Trophoblast cell (in vitro differentiated cells and primary cell): ENCODE results near the gene RALA.

Experiments used
- DNase-seq, 2 donors: peaks; one replicate each; pipeline ENCODE4 v3.0.0-alpha.2; 2016
- H2AFZ ChIP-seq: 2 replicates; pipeline ENCODE4 v1.6.1; 2013; ENCODE audit warnings: low read length, moderate library complexity, mild to moderate bottlenecking; ENCODE audit not compliant: insufficient read depth, poor library complexity
- H2AK5ac ChIP-seq: 2 replicates; pipeline ENCODE4 v1.6.1; 2013; ENCODE audit warnings: mild to moderate bottlenecking, low read length
- H2BK120ac ChIP-seq: 2 replicates; pipeline ENCODE4 v1.6.1; 2013; ENCODE audit warnings: low read length, mild to moderate bottlenecking, moderate library complexity; ENCODE audit not compliant: insufficient read depth, poor library complexity
- H2BK12ac ChIP-seq: 2 replicates; pipeline ENCODE4 v1.6.1; 2013; ENCODE audit warnings: mild to moderate bottlenecking, low read length, moderate library complexity
- H2BK5ac ChIP-seq: 2 replicates; pipeline ENCODE4 v1.6.1; 2013; ENCODE audit warnings: low read length, low read depth, moderate library complexity, mild to moderate bottlenecking; ENCODE audit not compliant: poor library complexity
- H3K14ac ChIP-seq: 2 replicates; pipeline ENCODE4 v1.6.1; 2013; ENCODE audit warnings: mild to moderate bottlenecking, low read length
- H3K18ac ChIP-seq: 2 replicates; pipeline ENCODE4 v1.6.1; 2013; ENCODE audit warnings: mild to moderate bottlenecking, low read length
- H3K23ac ChIP-seq: 2 replicates; pipeline ENCODE4 v1.6.1; 2013; ENCODE audit warnings: low read length
- H3K27ac ChIP-seq: 2 replicates; pipeline ENCODE4 v1.5.1; 2013; ENCODE audit warnings: low read depth, mild to moderate bottlenecking, inconsistent platforms, low read length, moderate library complexity
- H3K27me3 ChIP-seq: 2 replicates; pipeline ENCODE4 v1.6.1; 2013; ENCODE audit warnings: inconsistent platforms, mild to moderate bottlenecking, low read length, moderate library complexity; ENCODE audit not compliant: insufficient read depth
- H3K36me3 ChIP-seq, 2 experiments: 1 replicate in 1 of 2; 2 replicates in 1 of 2; pipeline ENCODE4 v1.6.1; 2013; ENCODE audit warnings: low read length in 2 of 2, mild to moderate bottlenecking in 2 of 2, moderate library complexity in 1 of 2; ENCODE audit not compliant: insufficient read depth in 2 of 2, control insufficient read depth in 1 of 2
- H3K4ac ChIP-seq: 2 replicates; pipeline ENCODE4 v1.6.1; 2013; ENCODE audit warnings: low read depth, mild to moderate bottlenecking, low read length, moderate library complexity
- H3K4me1 ChIP-seq, 2 experiments: 1 replicate in 1 of 2; 2 replicates in 1 of 2; pipeline ENCODE4 v1.6.1; 2013; ENCODE audit warnings: low read length in 2 of 2, mild to moderate bottlenecking in 2 of 2, moderate library complexity in 1 of 2; ENCODE audit not compliant: insufficient read depth in 2 of 2, control insufficient read depth in 1 of 2
- H3K4me2 ChIP-seq: 2 replicates; pipeline ENCODE4 v1.6.1; 2013; ENCODE audit warnings: inconsistent platforms, mild to moderate bottlenecking, low read length, moderate library complexity
- H3K4me3 ChIP-seq: 2 replicates; pipeline ENCODE4 v1.5.1; 2013; ENCODE audit warnings: mild to moderate bottlenecking, low read depth, low read length, inconsistent platforms
- H3K79me1 ChIP-seq: one replicate; pipeline ENCODE4 v1.6.1; 2013; ENCODE audit warnings: low read length
- H3K79me2 ChIP-seq: 2 replicates; pipeline ENCODE4 v1.6.1; 2013; ENCODE audit warnings: low read length, mild to moderate bottlenecking; ENCODE audit not compliant: control insufficient read depth, insufficient read depth, poor library complexity
- H3K9ac ChIP-seq: 2 replicates; pipeline ENCODE4 v1.6.1; 2013; ENCODE audit warnings: mild to moderate bottlenecking, low read length
- H3K9me3 ChIP-seq: 2 replicates; pipeline ENCODE4 v1.6.1; 2013; ENCODE audit warnings: low read depth, mild to moderate bottlenecking, control low read depth, inconsistent platforms, low read length; ENCODE audit not compliant: insufficient read depth
- H4K12ac ChIP-seq: 2 replicates; pipeline ENCODE4 v1.6.1; 2013; ENCODE audit warnings: low read depth, mild to moderate bottlenecking, low read length, moderate library complexity
- H4K8ac ChIP-seq: 2 replicates; pipeline ENCODE4 v1.6.1; 2013; ENCODE audit warnings: low read depth, mild to moderate bottlenecking, low read length, moderate library complexity
- H4K91ac ChIP-seq: one replicate; pipeline ENCODE4 v1.6.1; 2013; ENCODE audit warnings: low read depth, mild to moderate bottlenecking, low read length, moderate library complexity
- WGBS: extraction: QIAGEN DNeasy Blood & Tissue Kit; methylation state at CpG from one replicate; pipeline ENCODE4 v1.1.7; 2013; ENCODE audit warnings: missing lambda C conversion rate; ENCODE audit not compliant: insufficient read length, insufficient coverage; ENCODE audit errors: extremely low coverage; 5-methylcytosine and 5-hydroxymethylcytosine counted together

Gene RALA

GRCh38 chr7:39603924-39604323 is 19.4 kb upstream of the RALA start:
- no peak overlapping the region for H3K4me3 ChIP-seq
- DNase-seq = no peak
- H2AK5ac ChIP-seq = no peak overlapping the region
- no peaks in the 10 kb centered on the region for H3K27me3 ChIP-seq
- H3K18ac ChIP-seq = no peak overlapping the region
- H3K79me2 ChIP-seq = no peaks in the 10 kb centered on the region
- H4K91ac ChIP-seq = no peak overlapping the region
- H3K4ac ChIP-seq = no peak overlapping the region
- no peak overlapping the region for H2AFZ ChIP-seq
- no peak overlapping the region for H4K12ac ChIP-seq
- no peaks in the 10 kb centered on the region for H3K9me3 ChIP-seq
- no peak overlapping the region for H4K8ac ChIP-seq
- no peaks in the 10 kb centered on the region for H3K79me1 ChIP-seq
- no peaks in the 10 kb centered on the region for H3K36me3 ChIP-seq
- H3K27ac ChIP-seq = no peak overlapping the region
- H3K4me1 ChIP-seq = no peaks in the 10 kb centered on the region
- H2BK5ac ChIP-seq = no peak overlapping the region
- no peak overlapping the region for H2BK12ac ChIP-seq
- no peak overlapping the region for H3K14ac ChIP-seq
- no peak overlapping the region for H2BK120ac ChIP-seq
- no peak overlapping the region for H3K4me2 ChIP-seq
- no peak overlapping the region for H3K23ac ChIP-seq
- H3K9ac ChIP-seq = no peak overlapping the region

GRCh38 chr7:39605087-39605486 is 18.3 kb upstream of the RALA start:
- no peak for DNase-seq
- WGBS = no CpG with 5 or more reads among the region's 1 CpG
- Histone ChIP-seq H3K4ac (no peak overlapping the region), H3K14ac (no peak overlapping the region), H3K79me1 (no peaks in the 10 kb centered on the region), H3K4me2 (no peak overlapping the region), H3K4me3 (no peak overlapping the region), H2BK120ac (no peak overlapping the region), H3K18ac (no peak overlapping the region), H3K27ac (no peak overlapping the region), H2AK5ac (no peak overlapping the region), H3K79me2 (no peaks in the 10 kb centered on the region), H3K36me3 (no peaks in the 10 kb centered on the region), H4K12ac (no peak overlapping the region), H4K91ac (no peak overlapping the region), H2BK5ac (no peak overlapping the region), H3K9me3 (no peaks in the 10 kb centered on the region), H3K23ac (no peak overlapping the region), H2AFZ (no peak overlapping the region), H3K27me3 (peaks cover 2% of the 10 kb centered on the region), H3K9ac (no peak overlapping the region), H3K4me1 (peaks cover 5 to 6% of the 10 kb centered on the region in 2 experiments), H4K8ac (no peak overlapping the region), H2BK12ac (no peak overlapping the region)

GRCh38 chr7:39606352-39606751 is 17.0 kb upstream of the RALA start:
- no peaks in the 10 kb centered on the region for H3K9me3 ChIP-seq
- no peaks in the 10 kb centered on the region for H3K36me3 ChIP-seq
- H3K79me2 ChIP-seq = no peaks in the 10 kb centered on the region
- H3K27ac ChIP-seq = no peak overlapping the region
- no peaks in the 10 kb centered on the region for H3K79me1 ChIP-seq
- H3K4me3 ChIP-seq = no peak overlapping the region
- H2AFZ ChIP-seq = no peak overlapping the region
- H3K4me1 ChIP-seq = peaks cover 5 to 6% of the 10 kb centered on the region in 2 experiments
- H4K91ac ChIP-seq = no peak overlapping the region
- no peak overlapping the region for H4K12ac ChIP-seq
- DNase-seq = no peak
- H2BK5ac ChIP-seq = no peak overlapping the region
- H2BK120ac ChIP-seq = no peak overlapping the region
- H2BK12ac ChIP-seq = no peak overlapping the region
- H3K4me2 ChIP-seq = no peak overlapping the region
- H3K9ac ChIP-seq = no peak overlapping the region
- WGBS = no CpG with 5 or more reads among the region's 2 CpGs
- H2AK5ac ChIP-seq = no peak overlapping the region
- H3K4ac ChIP-seq = no peak overlapping the region
- H4K8ac ChIP-seq = no peak overlapping the region
- H3K23ac ChIP-seq = no peak overlapping the region
- no peak overlapping the region for H3K14ac ChIP-seq
- H3K27me3 ChIP-seq = peaks cover 2% of the 10 kb centered on the region
- no peak overlapping the region for H3K18ac ChIP-seq

- Histone ChIP-seq H2BK120ac (no peak overlapping the region), H4K12ac (no peak overlapping the region), H3K23ac (no peak overlapping the region), H3K9ac (no peak overlapping the region), H2AK5ac (no peak overlapping the region), H3K27me3 (peaks cover 2% of the 10 kb centered on the region), H3K4me1 (peaks cover 5 to 6% of the 10 kb centered on the region in 2 experiments), H3K4me2 (no peak overlapping the region), H2BK12ac (no peak overlapping the region), H3K18ac (no peak overlapping the region), H4K8ac (no peak overlapping the region), H2BK5ac (no peak overlapping the region), H3K36me3 (no peaks in the 10 kb centered on the region), H3K79me2 (no peaks in the 10 kb centered on the region), H2AFZ (no peak overlapping the region), H3K79me1 (no peaks in the 10 kb centered on the region), H4K91ac (no peak overlapping the region), H3K27ac (no peak overlapping the region), H3K14ac (no peak overlapping the region), H3K4ac (no peak overlapping the region), H3K9me3 (no peaks in the 10 kb centered on the region), H3K4me3 (no peak overlapping the region)
- no CpG with 5 or more reads among the region's 2 CpGs for WGBS
- no peak for DNase-seq
Measured at GRCh38 chr7:39606941-39607340, 16.4 kb upstream of the RALA start.
